ENCODE measurements around the gene XAB2.

XAB2 gene

DNA sequence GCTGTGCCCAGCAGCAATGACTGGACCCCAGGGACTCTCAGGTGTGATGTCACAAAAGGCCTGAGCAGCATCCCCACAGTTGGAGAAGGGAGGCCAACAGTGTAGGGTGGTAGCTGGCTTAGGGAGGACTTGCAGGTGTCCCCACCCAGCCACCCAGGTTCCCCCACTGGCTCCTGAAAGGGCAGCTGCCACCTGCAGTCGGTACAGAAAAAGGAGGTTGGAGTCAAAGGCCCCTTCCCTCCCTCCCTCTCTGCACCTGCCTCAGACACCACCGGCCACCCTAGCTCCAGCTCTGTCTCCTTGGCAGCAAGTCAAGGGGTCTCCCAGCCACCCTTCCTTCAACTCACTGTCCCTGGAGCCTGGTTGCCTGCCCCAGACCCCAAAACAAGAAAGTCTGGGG is 4.4 kb upstream of the XAB2 start, which contains the start of gene PCP2:
TSS of gene PCP2 (minus strand) at position 22 of the 400 bp plus-strand sequence. CDS start 262 bp downstream, outside the sequence.
- in situ Hi-C loops (cut with HindIII; ENCODE audit: low sequenced_read_pairs): no loop called here

DNA sequence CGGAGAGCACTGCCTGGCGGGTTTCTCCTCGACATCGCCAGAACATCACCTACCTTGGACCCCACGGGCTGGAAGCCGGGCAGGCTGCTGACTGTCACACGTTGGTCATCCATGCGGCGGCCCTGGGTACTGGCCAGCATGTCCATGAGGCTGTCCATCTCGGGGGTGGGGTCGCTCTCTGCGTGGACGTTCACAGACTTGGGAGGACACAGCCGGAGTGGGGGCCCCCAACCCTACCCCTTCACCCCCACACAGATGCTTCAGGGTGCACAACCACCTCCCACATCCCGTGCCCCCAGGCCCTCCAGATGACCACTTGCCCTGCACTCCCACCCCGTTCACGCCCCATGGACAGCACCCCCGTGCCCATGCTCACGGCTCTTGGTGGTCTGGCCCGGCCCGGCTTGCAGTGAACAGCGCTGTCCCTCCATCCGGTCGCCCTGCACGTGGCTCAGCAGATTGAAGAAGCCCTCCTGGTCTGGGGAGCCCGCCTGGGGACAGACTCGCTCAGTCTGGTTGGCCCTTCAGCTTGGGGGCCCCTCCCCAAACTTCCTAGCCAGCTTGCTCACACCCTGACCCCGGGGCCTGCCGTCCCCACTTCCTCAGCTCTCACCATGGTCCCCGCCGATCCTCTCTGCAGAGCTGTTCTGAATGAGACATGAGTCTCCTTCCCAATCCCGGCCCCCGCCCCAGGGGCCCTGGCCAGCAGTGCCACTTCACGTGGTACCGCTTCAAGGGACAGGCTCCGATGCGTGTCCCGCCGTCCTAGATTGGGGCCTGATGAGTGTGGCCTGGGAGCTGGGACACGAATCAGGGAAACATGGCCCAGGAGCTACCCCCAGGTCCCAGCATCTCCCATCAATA is 3.2 kb upstream of the XAB2 start:
- in situ Hi-C loops (cut with HindIII; ENCODE audit: low sequenced_read_pairs): no loop called here

DNA sequence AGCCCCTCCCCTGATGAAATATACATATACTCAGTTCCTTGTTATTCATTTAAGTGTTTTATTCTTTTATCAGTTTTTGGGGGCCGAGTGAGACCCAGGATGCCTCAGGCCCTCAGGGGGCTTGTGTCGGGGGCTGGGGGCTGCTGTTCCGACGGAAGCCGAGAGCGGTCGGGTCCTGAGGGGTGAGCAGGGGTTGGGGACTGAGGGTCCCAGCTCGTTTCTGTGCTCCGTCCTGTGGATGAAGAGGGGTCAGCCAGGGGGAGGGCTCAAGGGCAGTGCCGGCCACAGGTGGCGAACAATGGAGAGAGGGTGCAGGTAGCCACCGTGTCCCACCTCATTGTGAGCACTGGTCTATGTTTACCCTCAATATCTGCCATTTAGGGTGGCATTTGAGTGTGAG is 2.2 kb upstream of the XAB2 start:
- in situ Hi-C loops (cut with HindIII; ENCODE audit: low sequenced_read_pairs): no loop called here

DNA sequence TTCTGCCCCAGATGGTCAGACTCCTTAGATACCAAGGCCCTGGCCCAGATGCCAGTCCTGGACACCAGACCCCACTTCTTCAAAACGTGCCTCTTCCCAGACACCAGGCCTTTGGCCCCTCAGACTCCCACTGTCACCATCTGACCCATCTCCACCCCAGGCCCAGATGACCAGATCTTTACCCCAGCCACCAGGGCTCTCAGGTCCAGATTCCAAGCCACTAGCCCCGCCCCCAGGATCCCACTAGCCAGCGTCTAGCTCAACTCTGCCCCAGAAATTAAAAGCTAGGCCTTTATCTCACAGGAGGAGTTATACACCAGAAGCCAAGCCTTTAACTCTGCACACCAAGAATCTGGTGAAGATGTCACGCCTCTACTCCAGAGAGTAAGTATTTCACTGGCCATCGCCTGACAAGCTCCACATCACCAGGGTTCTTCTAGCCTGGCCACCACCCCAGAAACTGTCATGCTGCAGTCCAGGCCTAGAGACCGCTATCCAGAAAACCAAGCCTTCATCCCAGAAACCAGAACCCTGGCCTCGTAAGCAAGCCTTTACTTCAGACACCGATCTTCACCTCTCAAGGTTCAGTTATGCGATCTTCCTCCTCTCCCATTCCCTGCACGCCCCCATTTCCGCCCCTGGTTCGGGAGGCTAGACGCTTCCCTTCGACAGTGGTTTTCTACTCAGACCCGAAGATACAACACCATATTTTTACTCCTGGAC is 595 bp downstream of the XAB2 start:
- in situ Hi-C loops (cut with HindIII; ENCODE audit: low sequenced_read_pairs): no loop called here

DNA sequence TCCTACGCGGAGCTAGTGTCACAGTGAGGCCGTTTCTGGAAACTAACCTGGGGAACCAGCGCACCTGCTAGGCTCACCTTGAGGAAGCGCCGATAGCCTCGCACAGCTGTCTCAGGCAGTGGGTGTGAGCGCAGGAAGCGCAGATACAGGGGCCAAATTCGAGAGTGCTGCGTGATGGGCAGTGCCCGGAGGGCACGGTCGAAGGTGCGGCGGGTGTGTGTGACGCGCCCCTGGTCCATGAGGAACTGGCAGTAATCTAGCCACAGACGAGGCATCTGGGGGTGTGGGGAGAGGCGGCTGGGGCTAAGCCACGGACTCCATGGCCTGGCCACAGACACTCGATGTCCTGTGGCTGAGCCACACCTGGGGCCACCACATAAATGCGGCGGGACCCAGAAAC is 2.2 kb downstream of the XAB2 start:
- in situ Hi-C loops (cut with HindIII; ENCODE audit: low sequenced_read_pairs): no loop called here

- in situ Hi-C loops (cut with HindIII; ENCODE audit: low sequenced_read_pairs): no loop called here
Observed at GRCh38 chr19:7625763-7626372, 3.5 kb downstream of the XAB2 start.

DNA sequence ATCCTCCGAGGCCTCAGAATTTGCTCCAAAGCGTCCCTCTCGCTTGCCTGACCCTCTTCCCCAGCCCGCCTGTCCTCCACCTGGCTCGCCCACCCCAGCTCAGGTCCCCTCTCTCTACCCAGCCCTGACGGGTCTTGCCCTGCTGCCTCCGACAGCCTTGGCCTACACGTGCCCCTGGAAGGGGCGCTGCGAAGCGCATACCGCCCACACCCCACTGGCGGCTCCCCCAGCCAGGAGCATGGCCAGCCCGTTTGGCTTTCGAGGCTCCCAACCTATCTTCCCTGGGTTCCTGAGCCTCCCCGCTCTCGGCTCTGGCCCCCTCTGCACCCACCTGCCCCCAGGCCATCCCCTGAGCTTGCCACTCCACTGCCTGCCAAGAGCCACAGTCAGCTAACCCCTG is 4.5 kb downstream of the XAB2 start:
- in situ Hi-C loops (cut with HindIII; ENCODE audit: low sequenced_read_pairs): no loop called here

DNA sequence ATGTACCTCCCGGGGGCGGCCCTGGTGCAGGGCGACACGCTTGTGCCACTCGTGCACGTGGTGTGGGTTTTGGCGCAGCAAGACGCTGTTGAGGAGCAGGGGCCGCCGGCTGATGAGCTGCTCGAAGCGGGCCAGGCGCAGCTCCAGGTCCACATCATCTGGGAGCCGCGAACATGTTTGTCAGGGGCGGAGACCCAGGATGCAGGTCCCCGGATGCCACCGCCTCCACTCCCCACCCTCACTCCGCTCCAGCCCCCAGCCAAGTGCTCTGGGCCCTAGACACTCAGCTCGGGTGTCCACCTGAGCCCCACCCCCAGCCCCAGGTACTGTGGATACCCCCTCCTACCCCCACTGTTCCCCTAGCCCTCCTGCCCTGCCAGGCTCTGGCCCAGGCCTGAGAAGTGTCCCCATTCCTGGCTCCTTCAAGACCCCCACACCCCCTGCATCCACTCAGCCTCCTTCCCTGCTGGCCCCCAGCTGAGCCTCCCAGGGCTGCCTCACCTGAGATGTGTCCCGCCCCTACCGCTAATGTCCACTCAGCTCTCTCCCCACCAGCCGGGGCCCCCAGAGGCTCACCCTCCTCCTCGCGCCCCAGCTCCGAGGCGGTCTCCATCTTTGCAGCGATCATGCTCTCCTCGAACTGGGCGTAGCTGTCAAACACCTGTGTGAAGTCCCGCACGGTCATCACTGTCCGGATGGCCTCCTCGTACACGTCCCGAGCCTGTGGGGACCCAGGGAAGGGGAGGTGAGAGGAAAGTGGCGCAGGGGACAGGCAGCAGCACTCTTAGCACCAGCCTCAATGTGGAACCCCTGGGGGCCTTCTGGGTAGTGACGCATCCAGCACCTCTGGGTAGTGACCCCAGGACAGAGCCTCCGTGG is 5.4 kb downstream of the XAB2 start:
- in situ Hi-C loops (cut with HindIII; ENCODE audit: low sequenced_read_pairs): no loop called here

DNA sequence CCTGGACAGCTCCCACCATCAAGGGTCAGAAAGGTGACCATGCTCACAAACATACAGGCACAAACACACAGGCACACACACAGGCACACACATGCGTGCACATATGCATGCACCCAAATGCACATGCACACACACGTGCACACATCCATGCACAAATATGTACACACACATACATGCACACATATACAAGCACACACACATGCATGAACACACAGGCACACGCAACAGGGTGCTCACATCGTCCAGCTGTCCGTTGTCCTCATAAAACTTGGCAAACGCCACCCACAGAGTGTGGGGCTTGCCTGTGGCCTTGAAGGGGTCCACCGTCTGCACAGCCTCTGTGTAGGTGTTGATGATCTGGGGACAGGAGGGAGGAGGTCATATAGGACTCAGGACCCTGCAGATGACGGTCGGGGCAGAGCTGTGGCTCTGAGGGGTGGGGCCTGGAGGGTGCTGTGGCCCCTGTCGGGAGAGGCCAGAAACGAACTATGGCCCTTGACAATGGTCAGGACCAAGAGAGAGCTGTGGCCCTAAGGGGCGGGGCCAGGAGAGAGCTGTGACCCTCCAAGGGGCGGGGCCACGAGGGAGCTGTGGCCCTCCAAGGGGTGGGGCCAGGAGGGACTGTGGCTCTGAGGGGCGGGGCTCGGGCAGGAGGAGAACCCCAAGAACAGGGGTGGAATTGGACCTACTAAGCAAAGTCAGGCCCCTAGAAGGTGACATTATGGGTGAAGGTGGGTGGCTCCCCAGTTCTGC is 6.2 kb downstream of the XAB2 start:
- in situ Hi-C loops (cut with HindIII; ENCODE audit: low sequenced_read_pairs): no loop called here

DNA sequence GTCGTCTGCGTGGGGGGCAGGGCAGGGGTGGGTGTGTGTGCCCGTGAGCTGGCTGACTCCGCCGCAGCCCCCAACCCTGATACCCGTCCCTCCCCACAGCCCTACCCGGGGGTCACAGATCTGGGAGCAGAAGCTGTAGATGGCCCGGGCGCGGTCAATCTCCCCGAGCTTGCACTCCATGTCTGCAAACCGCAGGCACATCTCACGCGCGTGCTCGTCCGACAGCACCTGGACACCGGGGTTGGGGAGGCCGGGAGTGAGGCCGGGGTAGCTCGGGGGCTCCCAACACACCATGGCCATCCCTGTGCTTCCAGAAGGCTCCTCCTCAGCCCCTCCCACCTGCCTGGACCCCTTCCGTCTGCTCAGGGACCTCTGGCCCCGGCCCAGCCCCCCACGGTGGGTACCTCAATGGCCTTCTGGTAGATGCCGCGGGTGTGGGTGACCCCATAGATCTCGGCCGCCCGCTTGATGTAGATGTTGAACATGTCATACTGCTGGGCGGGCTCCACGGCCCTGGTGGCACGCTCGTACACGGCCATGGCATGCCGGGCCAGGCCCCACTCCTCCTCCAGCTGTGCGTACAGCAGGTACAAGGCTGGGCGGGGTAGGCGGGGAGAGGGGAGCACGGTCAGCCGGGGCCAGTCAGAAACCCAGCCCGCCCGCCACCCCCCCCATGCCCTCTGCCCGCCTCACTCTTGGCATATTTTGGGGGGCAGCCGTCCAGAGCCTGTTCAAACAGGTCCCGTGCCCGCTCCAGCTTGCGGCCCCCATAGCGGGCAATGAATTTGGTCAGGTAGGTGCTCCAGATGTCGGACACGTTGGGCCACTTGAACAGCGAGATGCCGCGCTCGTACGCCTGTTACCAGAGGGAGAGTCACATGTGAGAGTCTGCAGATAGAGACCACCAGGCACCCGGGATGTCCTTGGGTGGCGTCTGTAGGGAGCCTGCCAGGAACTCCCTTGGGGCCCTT is 8.6 kb downstream of the XAB2 start:
- in situ Hi-C loops (cut with HindIII; ENCODE audit: low sequenced_read_pairs): no loop called here

- in situ Hi-C loops (cut with HindIII; ENCODE audit: low sequenced_read_pairs): no loop called here
Observed at GRCh38 chr19:7619671-7620441, 9.5 kb downstream of the XAB2 start.

GRCh38 chr19:7618771-7619510 is 10.4 kb downstream of the XAB2 start:
- in situ Hi-C loops (cut with HindIII; ENCODE audit: low sequenced_read_pairs): no loop called here

- in situ Hi-C loops (cut with HindIII; ENCODE audit: low sequenced_read_pairs): no loop called here
Observed at GRCh38 chr19:7618348-7618747, 11.0 kb downstream of the XAB2 start.

DNA sequence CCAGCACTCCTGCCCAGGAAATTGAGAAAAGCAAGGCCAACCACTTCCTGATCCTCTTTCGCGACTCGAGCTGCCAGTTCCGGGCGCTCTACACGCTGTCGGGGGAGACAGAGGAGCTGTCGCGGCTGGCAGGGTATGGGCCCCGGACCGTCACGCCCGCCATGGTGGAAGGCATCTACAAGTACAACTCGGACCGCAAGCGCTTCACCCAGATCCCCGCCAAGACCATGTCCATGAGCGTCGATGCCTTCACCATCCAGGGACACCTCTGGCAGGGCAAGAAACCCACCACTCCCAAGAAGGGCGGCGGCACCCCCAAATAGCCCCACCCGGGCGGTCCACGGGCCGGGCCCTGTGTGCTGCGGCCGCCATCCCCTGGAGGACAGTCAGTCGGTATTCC is 11.6 kb downstream of the XAB2 start:
- in situ Hi-C loops (cut with HindIII; ENCODE audit: low sequenced_read_pairs): no loop called here

- in situ Hi-C loops (cut with HindIII; ENCODE audit: low sequenced_read_pairs): no loop called here
Observed at GRCh38 chr19:7617172-7617571, 12.2 kb downstream of the XAB2 start.

GRCh38 chr19:7614859-7615741 is 14.2 kb downstream of the XAB2 start:
- in situ Hi-C loops (cut with HindIII; ENCODE audit: low sequenced_read_pairs): no loop called here

Data from DLD1 (cell line).